ENCODE measurements around the gene EMID1. TPM values are rescaled to one million over a fixed set of nuclear protein-coding genes. Genes with fewer than 3 reads are reported as not detected.

EMID1 gene
- polyA plus RNA-seq = 0.98 TPM in 1 of 2 replicates, not detected in the other

DNA sequence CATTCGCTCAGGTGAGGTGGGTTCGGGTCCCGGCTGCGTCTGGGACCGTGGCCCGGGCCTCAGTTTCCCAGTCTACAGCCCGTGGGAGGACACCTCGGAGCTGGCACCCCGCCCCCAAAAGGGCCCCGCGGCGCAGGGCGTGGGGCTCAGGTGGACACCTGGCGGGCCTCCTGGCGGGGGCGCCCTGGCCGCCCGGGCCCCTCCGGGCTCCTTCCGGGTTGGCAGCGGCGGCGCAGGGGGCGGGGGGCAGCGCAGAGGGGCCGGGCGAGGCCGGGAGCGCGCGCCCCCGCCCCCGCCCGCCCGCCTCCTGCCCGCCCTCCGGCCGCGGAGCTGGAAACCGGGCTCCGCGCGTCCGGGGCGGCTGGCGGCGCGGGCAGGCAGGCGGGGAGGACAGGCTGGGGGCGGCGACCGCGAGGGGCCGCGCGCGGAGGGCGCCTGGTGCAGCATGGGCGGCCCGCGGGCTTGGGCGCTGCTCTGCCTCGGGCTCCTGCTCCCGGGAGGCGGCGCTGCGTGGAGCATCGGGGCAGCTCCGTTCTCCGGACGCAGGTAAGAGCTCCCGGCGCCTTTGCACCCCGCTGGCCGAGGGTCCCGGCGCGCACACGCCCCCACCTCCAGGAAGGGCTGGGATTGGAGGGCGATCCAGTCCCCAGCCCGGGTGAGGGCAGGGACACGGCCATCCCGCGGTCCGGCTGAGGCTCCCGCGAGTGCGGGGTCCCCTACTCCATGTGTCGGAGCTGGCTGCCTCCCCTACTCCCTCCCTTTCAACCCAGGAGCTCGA lies at the start of gene EMID1:
Gene EMID1 (plus strand): TSS at position 303 of the 778 bp plus-strand sequence. CDS start 143 bp downstream, at position 446.

DNA sequence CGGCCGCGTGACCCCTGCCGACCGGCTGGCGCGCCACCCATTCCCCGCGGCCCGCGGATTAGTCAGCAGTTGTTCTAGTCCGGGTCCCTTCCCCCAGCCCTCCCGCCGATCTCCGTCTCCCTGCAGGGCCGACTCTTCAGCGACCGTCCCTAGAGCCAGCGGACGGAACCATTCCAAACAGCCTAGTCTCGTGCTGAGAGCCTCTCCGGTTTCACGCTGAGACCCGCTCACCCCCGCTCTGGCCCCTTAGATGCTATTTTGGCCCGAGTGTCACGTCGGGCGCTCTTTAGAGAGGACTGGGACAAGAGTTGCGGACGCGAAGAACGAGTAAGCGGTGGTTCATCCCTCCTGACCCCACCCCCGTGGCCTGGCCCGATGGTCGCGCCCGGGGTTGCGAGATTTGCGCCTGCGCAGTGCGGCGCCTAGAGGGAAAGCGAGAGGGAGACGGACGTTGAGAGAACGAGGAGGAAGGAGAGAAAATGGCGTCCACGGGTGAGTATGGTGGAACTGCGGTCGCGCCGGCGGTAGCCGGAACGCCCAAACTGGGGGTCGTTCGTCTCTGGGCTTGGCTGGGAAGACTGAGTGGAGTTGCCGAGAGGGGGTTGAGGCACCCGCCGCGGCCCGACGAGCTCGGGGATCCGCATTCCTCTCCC lies 62.3 kb downstream of the EMID1 start, which contains the start of the genes EWSR1 and RHBDD3:
Gene EWSR1 (plus strand): TSS at position 411 of the 653 bp plus-strand sequence. CDS start 69 bp downstream, at position 480.
Gene RHBDD3 (minus strand): TSS at position 124 of the 653 bp plus-strand sequence. CDS start 2,355 bp downstream, outside the sequence.

DNA sequence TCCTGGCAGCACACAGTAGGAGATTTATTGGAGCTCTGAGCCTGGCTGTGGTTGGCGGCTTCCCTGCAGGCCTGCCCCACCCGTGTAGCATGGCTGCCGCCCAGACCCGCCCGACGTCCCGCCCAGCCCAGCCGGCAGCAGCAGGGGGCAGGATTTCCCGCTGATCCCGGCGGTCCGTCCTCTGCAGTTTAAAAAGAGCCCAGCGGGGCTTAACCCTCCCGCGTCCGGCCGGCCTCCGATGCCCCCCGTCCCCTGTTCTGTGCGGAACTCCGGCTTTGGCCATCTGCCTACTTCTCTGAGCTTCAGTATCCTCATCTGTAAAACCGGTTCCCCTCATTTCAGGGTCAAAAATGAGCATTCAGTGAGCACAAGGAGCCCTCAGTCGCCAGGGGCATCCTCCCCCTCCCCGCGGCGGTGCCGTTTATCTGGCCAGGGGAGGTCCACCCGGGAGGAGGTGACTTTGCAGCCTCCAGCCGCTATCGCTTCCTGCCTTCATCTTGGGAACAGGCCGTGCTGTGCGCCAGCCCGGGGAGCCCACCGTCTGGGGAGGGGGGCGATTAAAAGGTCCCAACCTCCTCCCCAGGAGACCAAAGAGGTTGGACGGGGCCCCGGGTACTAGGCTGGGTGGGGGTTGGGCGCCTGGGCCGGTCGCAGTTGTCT lies 100.6 kb downstream of the EMID1 start, which contains the start of gene GAS2L1:
Gene GAS2L1 (plus strand): TSS at position 476 of the 660 bp plus-strand sequence. CDS start 1,456 bp downstream, outside the sequence.

Other genes with a start within 250 kb of the EMID1 start
- gene C22orf31, start 144.1 kb upstream of the EMID1 start, polyA plus RNA-seq = 0.34 TPM in 1 of 2 replicates, not detected in the other
- gene KREMEN1, start 132.9 kb upstream of the EMID1 start, polyA plus RNA-seq = 0.73 and 1.2 TPM in 2 replicates
- gene RHBDD3, start 62.1 kb downstream of the EMID1 start, polyA plus RNA-seq = 1.7 and 3.4 TPM in 2 replicates
- gene EWSR1, start 62.4 kb downstream of the EMID1 start, polyA plus RNA-seq = 79.8 and 106 TPM in 2 replicates
- 1.5 and 3.3 TPM in 2 replicates for gene GAS2L1, start 100.8 kb downstream of the EMID1 start, polyA plus RNA-seq
- 9.5 TPM in 1 of 2 replicates, not detected in the other for gene RASL10A, start 109.8 kb downstream of the EMID1 start, polyA plus RNA-seq
- gene AP1B1, start 182.7 kb downstream of the EMID1 start, polyA plus RNA-seq = 9.7 and 10.2 TPM in 2 replicates
- not detected in 2 replicates for gene RFPL1, start 232.7 kb downstream of the EMID1 start, polyA plus RNA-seq

All from Purkinje cell (primary cell).